Smooth muscle cell of trachea (primary cell): ENCODE data around the gene COL11A1. TPM values are rescaled to one million over a fixed set of nuclear protein-coding genes. Genes with fewer than 3 reads are reported as not detected.

Experiments
- total RNA-seq: library from RNA; depleted of rRNA; stranded (reverse); fragments of >200 nt; gene quantifications from 2 replicates; pipeline ENCODE4 v1.2.1, GENCODE V29; 2014

Gene COL11A1
- total RNA-seq: 2.5 and 3.3 TPM in 2 replicates

GRCh38 chr1:103108376-103109150 lies at the start of gene COL11A1:
TSS of gene COL11A1 (minus strand) at chr1:103108522. CDS start at chr1:103108178, 344 bp downstream.

